ENCODE results near the gene PRICKLE1. TPM values are rescaled to one million over a fixed set of nuclear protein-coding genes. Genes with fewer than 3 reads are reported as not detected.

PRICKLE1 gene
- total and polyA plus RNA-seq, 3 donors from 2014 or later = 7.9 to 16.5 (median 11.5) TPM

- no peaks in the 10 kb centered on the region for H3K36me3 ChIP-seq (ENCODE audit: low read depth, missing control alignments)
- WGBS, 2 donors = 76 to 77% methylated on average over 3 of the region's 3 CpGs
- no peak overlapping the region for H3K27ac ChIP-seq
- H3K27me3 ChIP-seq = no peaks in the 10 kb centered on the region
- no peaks in the 10 kb centered on the region for H3K4me1 ChIP-seq
- H3K4me3 ChIP-seq = no peak overlapping the region
- DNase-seq = no peak
- intact Hi-C loops (cut with DNase I; ENCODE audit: low total_unique reads) = no loop called here
- no peak for TF ChIP-seq POLR2A (IDR thresholded peaks at IDR 0.05)
- TF ChIP-seq, protein P1, sequence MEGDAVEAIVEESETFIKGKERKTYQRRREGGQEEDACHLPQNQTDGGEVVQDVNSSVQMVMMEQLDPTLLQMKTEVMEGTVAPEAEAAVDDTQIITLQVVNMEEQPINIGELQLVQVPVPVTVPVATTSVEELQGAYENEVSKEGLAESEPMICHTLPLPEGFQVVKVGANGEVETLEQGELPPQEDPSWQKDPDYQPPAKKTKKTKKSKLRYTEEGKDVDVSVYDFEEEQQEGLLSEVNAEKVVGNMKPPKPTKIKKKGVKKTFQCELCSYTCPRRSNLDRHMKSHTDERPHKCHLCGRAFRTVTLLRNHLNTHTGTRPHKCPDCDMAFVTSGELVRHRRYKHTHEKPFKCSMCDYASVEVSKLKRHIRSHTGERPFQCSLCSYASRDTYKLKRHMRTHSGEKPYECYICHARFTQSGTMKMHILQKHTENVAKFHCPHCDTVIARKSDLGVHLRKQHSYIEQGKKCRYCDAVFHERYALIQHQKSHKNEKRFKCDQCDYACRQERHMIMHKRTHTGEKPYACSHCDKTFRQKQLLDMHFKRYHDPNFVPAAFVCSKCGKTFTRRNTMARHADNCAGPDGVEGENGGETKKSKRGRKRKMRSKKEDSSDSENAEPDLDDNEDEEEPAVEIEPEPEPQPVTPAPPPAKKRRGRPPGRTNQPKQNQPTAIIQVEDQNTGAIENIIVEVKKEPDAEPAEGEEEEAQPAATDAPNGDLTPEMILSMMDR (IDR thresholded peaks at IDR 0.05) = no peak
- no peaks in the 10 kb centered on the region for H3K9me3 ChIP-seq
These were observed 31.9 kb downstream of the PRICKLE1 start for GRCh38 chr12:42557586-42558172.

- Histone ChIP-seq H3K9me3 (no peaks in the 10 kb centered on the region), H3K27ac (no peak overlapping the region)
- WGBS, 2 donors = 89 to 91% methylated on average over 2 of the region's 2 CpGs
These were observed 32.6 kb downstream of the PRICKLE1 start for GRCh38 chr12:42556917-42557316.

GRCh38 chr12:42552822-42553221 is 36.7 kb downstream of the PRICKLE1 start:
- DNase-seq = no peak
- WGBS, 2 donors = 56 to 75% methylated on average over 17 of the region's 17 CpGs
- H3K4me3 ChIP-seq = no peak overlapping the region
- TF ChIP-seq, protein P1 (IDR thresholded peaks at IDR 0.05) = no peak
- no peak for TF ChIP-seq POLR2A (IDR thresholded peaks at IDR 0.05)
- no peak overlapping the region for H3K27ac ChIP-seq
- no peaks in the 10 kb centered on the region for H3K36me3 ChIP-seq (ENCODE audit: low read depth, missing control alignments)
- H3K9me3 ChIP-seq = no peaks in the 10 kb centered on the region
- intact Hi-C loops (cut with DNase I; ENCODE audit: low total_unique reads) = no loop called here
- H3K27me3 ChIP-seq = no peaks in the 10 kb centered on the region
- no peaks in the 10 kb centered on the region for H3K4me1 ChIP-seq

More at GRCh38 chr12:42556917-42557316, 32.6 kb downstream of the PRICKLE1 start:
- H3K27me3 ChIP-seq = no peaks in the 10 kb centered on the region
- no peak for DNase-seq
- H3K36me3 ChIP-seq (ENCODE audit: low read depth, missing control alignments) = no peaks in the 10 kb centered on the region
- no peak for TF ChIP-seq POLR2A (IDR thresholded peaks at IDR 0.05)
- TF ChIP-seq, protein P1 (IDR thresholded peaks at IDR 0.05) = no peak
- H3K4me3 ChIP-seq = no peak overlapping the region
- H3K4me1 ChIP-seq = no peaks in the 10 kb centered on the region
- intact Hi-C loops (cut with DNase I; ENCODE audit: low total_unique reads) = no loop called here

- H3K27ac ChIP-seq = no peak overlapping the region
- no peaks in the 10 kb centered on the region for H3K4me1 ChIP-seq
- intact Hi-C loops (cut with DNase I; ENCODE audit: low total_unique reads) = no loop called here
- no peak overlapping the region for H3K4me3 ChIP-seq
- TF ChIP-seq, protein P1 (IDR thresholded peaks at IDR 0.05) = no peak
- TF ChIP-seq POLR2A (IDR thresholded peaks at IDR 0.05) = no peak
- no peaks in the 10 kb centered on the region for H3K9me3 ChIP-seq
- no peak for DNase-seq
- no peaks in the 10 kb centered on the region for H3K27me3 ChIP-seq
- no peaks in the 10 kb centered on the region for H3K36me3 ChIP-seq (ENCODE audit: low read depth, missing control alignments)
These were observed 38.7 kb downstream of the PRICKLE1 start for GRCh38 chr12:42550800-42551199.

- TF ChIP-seq, protein P1 (IDR thresholded peaks at IDR 0.05) = no peak
- no peak for TF ChIP-seq POLR2A (IDR thresholded peaks at IDR 0.05)
- no peaks in the 10 kb centered on the region for H3K4me1 ChIP-seq
- no peaks in the 10 kb centered on the region for H3K27me3 ChIP-seq
- DNase-seq = no peak
- no peak overlapping the region for H3K27ac ChIP-seq
- 72 to 77% methylated on average over 2 of the region's 2 CpGs for WGBS, 2 donors
- no peaks in the 10 kb centered on the region for H3K36me3 ChIP-seq (ENCODE audit: low read depth, missing control alignments)
- no peaks in the 10 kb centered on the region for H3K9me3 ChIP-seq
- H3K4me3 ChIP-seq = no peak overlapping the region
- intact Hi-C loops (cut with DNase I; ENCODE audit: low total_unique reads) = no loop called here
These were observed 42.8 kb downstream of the PRICKLE1 start for GRCh38 chr12:42546709-42547108.

Measured in testis (tissue), 3 donors.